CD4-positive, alpha-beta T cell (primary cell): ENCODE data around the gene CES5A. TPM values are rescaled to one million over a fixed set of nuclear protein-coding genes. Genes with fewer than 3 reads are reported as not detected.

Source experiments
- ATAC-seq: fragments of 200-7000 bp; cut with Tn5 transposase; one replicate; pipeline ENCODE4 v1.10.0; 2022; ENCODE audit warnings: mild to moderate bottlenecking; ENCODE audit not compliant: poor library complexity
- CTCF ChIA-PET: fragments of 350-600 bp; sonication (Branson Sonifier 250); formaldehyde crosslinking; loops from one replicate; lab custom pipeline; 2021; ENCODE audit warnings: antibody characterized with exemption, inconsistent platforms; lab: Charles Lee
- POLR2A ChIA-PET: fragments of 350-600 bp; sonication (Branson Sonifier 250); formaldehyde crosslinking; loops from one replicate; lab custom pipeline; 2021; ENCODE audit warnings: antibody characterized with exemption, inconsistent platforms; lab: Charles Lee
- DNase-seq, 14 experiments: peaks; one replicate each; pipeline ENCODE4 v3.0.0-alpha.2; 2013 to 2020; ENCODE audit warnings: mixed read lengths in 2 of 14
- H3K27ac ChIP-seq, 2 donors: one replicate each; pipeline versions ENCODE4 v1.5.1 to v1.7.0; 2013; ENCODE audit warnings: low read length in 2 of 2, low read depth in 1 of 2, mild to moderate bottlenecking in 1 of 2
- H3K27me3 ChIP-seq, 2 experiments: 1 replicate in 1 of 2; 2 replicates in 1 of 2; pipeline versions ENCODE4 v1.6.1 to v1.7.0; 2013; ENCODE audit warnings: low read length in 2 of 2, control low read depth in 1 of 2, mild to moderate bottlenecking in 1 of 2, moderate library complexity in 1 of 2; ENCODE audit not compliant: insufficient read depth in 2 of 2, control insufficient read depth in 1 of 2
- H3K36me3 ChIP-seq: one replicate; pipeline ENCODE4 v1.6.1; 2013; ENCODE audit warnings: low read length, control low read depth; ENCODE audit not compliant: insufficient read depth
- H3K4me1 ChIP-seq: one replicate; pipeline ENCODE4 v1.6.1; 2013; ENCODE audit warnings: low read length, control low read depth; ENCODE audit not compliant: insufficient read depth
- H3K4me3 ChIP-seq: one replicate; pipeline ENCODE4 v1.5.1; 2013; ENCODE audit warnings: mild to moderate bottlenecking, low read length, moderate library complexity
- H3K9me3 ChIP-seq, 2 experiments: 1 replicate in 1 of 2; 2 replicates in 1 of 2; pipeline versions ENCODE4 v1.6.1 to v1.7.0; 2013; ENCODE audit warnings: low read length in 2 of 2, mild to moderate bottlenecking in 2 of 2, control low read depth in 1 of 2, moderate library complexity in 1 of 2; ENCODE audit not compliant: control insufficient read depth in 1 of 2, insufficient read depth in 1 of 2
- H3K27ac Mint-ChIP-seq: one replicate; pipeline ENCODE4 v1.8.0; 2020; ENCODE audit warnings: mixed read lengths
- H3K27me3 Mint-ChIP-seq: one replicate; pipeline ENCODE4 v1.8.0; 2021; ENCODE audit warnings: mixed read lengths
- H3K36me3 Mint-ChIP-seq: one replicate; pipeline ENCODE4 v1.8.0; 2021; ENCODE audit warnings: low read depth, mixed read lengths
- H3K4me1 Mint-ChIP-seq: one replicate; pipeline ENCODE4 v1.8.0; 2021; ENCODE audit warnings: low read depth, mixed read lengths
- H3K4me3 Mint-ChIP-seq: one replicate; pipeline ENCODE4 v1.8.0; 2020; ENCODE audit warnings: mild to moderate bottlenecking, mixed read lengths
- H3K9me3 Mint-ChIP-seq: one replicate; pipeline ENCODE4 v1.8.0; 2020; ENCODE audit warnings: mixed read lengths
- intact Hi-C, 2 experiments: fragments of 100-400 bp; cut with DNase I in 1 of 2; cut with micrococcal nuclease in 1 of 2; formaldehyde crosslinking; loops; one replicate each; pipeline versions ENCODE4 v1.15.1 to v1.9.0; 2023 to 2025; cut with DNase I, micrococcal nuclease
- total RNA-seq, 174 experiments: library from RNA in 2 of 174; stranded (reverse) in 2 of 174; gene quantifications; one replicate each; pipeline ENCODE4 v1.2.3 and lab custom pipeline; 2021 to 2026
- TF ChIP-seq, protein P1 (sequence below): fragments of 200-600 bp; IDR thresholded peaks from one replicate; pipeline ENCODE4 v1.8.0; 2022; ENCODE audit warnings: antibody characterized with exemption, mild to moderate bottlenecking

Gene CES5A
- total RNA-seq, 2 experiments from 2014 or later = not detected

DNA sequence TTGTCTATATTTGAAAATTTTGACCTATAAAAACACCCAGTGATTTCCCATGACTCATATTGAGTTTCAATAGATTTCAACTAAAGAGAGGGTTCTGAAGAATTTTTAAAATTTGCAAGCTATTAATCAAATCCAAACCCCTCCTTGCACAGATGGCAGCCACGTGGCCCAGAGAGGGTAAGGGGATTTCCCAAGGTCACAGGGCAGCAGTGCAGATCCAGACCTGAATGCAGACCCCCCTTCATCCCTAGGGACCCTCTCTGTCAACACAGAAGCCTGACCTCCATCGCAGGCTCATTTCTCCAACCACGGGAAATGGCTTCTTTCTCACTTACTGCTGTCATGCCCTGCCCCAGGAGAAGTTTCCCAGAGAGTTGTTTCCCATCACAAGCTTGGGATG is 24.7 kb upstream of the CES5A start:
- no peak for DNase-seq
- ATAC-seq = no peak
- Histone ChIP-seq H3K4me1 (no peaks in the 10 kb centered on the region), H3K4me3 (no peak overlapping the region), H3K36me3 (no peaks in the 10 kb centered on the region), H3K27me3 (peaks cover 0 to 5% of the 10 kb centered on the region in 2 experiments), H3K9me3 (peaks cover 3 to 16% of the 10 kb centered on the region in 2 experiments), H3K27ac (no peak overlapping the region)
- H3K27ac Mint-ChIP-seq = no peak overlapping the region
- H3K4me3 Mint-ChIP-seq = no peak overlapping the region
- TF ChIP-seq, protein P1, sequence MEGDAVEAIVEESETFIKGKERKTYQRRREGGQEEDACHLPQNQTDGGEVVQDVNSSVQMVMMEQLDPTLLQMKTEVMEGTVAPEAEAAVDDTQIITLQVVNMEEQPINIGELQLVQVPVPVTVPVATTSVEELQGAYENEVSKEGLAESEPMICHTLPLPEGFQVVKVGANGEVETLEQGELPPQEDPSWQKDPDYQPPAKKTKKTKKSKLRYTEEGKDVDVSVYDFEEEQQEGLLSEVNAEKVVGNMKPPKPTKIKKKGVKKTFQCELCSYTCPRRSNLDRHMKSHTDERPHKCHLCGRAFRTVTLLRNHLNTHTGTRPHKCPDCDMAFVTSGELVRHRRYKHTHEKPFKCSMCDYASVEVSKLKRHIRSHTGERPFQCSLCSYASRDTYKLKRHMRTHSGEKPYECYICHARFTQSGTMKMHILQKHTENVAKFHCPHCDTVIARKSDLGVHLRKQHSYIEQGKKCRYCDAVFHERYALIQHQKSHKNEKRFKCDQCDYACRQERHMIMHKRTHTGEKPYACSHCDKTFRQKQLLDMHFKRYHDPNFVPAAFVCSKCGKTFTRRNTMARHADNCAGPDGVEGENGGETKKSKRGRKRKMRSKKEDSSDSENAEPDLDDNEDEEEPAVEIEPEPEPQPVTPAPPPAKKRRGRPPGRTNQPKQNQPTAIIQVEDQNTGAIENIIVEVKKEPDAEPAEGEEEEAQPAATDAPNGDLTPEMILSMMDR = no peak
- peaks cover 10% of the 10 kb centered on the region for H3K27me3 Mint-ChIP-seq
- no peaks in the 10 kb centered on the region for H3K36me3 Mint-ChIP-seq
- ChIA-PET CTCF (no interaction called here), POLR2A (no interaction called here)
- no peaks in the 10 kb centered on the region for H3K4me1 Mint-ChIP-seq
- peaks cover 17% of the 10 kb centered on the region for H3K9me3 Mint-ChIP-seq
- intact Hi-C loops = no loop called here

DNA sequence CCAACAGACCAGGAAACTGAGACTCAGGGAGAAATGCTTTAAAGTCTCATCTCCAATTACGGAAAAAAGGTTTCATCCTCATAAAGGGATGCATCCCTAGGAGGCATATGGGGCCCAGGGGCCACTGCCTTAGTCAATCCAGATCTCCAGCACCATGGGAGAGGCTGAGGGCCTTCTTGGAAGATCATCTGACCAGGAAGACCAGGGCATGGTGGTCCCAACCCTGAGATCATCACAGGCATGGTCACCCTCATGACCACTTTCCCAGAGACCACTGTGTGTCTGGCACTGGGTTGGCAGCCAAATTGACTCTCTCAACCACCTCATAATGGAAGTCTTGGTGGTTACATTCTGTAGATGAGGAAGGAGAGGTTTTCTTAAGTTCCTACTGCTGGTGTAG is 23.4 kb upstream of the CES5A start:
- Histone ChIP-seq H3K27me3 (no peaks in the 10 kb centered on the region), H3K36me3 (no peaks in the 10 kb centered on the region), H3K4me3 (no peak overlapping the region), H3K9me3 (peaks cover 7 to 12% of the 10 kb centered on the region in 2 experiments), H3K27ac (no peak overlapping the region), H3K4me1 (no peaks in the 10 kb centered on the region)
- Mint-ChIP-seq H3K36me3 (no peaks in the 10 kb centered on the region), H3K4me3 (no peak overlapping the region), H3K27me3 (peaks cover 10% of the 10 kb centered on the region), H3K9me3 (peaks cover 13% of the 10 kb centered on the region), H3K27ac (no peak overlapping the region), H3K4me1 (no peaks in the 10 kb centered on the region)
- TF ChIP-seq, protein P1 = no peak
- intact Hi-C loops = no loop called here
- DNase-seq (no peak), ATAC-seq (no peak)
- ChIA-PET POLR2A (interaction anchor here (0.7 kb wide), 1 partner anchor 327 kb away, joined by 3 read pairs; no protein-coding TSS in a partner anchor), CTCF (no interaction called here)

GRCh38 chr16:55892821-55893220 is 17.6 kb upstream of the CES5A start:
- POLR2A ChIA-PET = no interaction called here
- Mint-ChIP-seq H3K27me3 (peaks cover 4% of the 10 kb centered on the region), H3K9me3 (peaks cover 20% of the 10 kb centered on the region), H3K4me3 (no peak overlapping the region), H3K27ac (no peak overlapping the region), H3K36me3 (no peaks in the 10 kb centered on the region), H3K4me1 (no peaks in the 10 kb centered on the region)
- no peaks in the 10 kb centered on the region for H3K4me1 ChIP-seq
- H3K9me3 ChIP-seq = peaks cover 7 to 24% of the 10 kb centered on the region in 2 experiments
- no peaks in the 10 kb centered on the region for H3K36me3 ChIP-seq
- no peak for DNase-seq
- intact Hi-C loops = no loop called here
- TF ChIP-seq, protein P1 = no peak
- ATAC-seq = no peak
- CTCF ChIA-PET = no interaction called here
- H3K27me3 ChIP-seq = no peaks in the 10 kb centered on the region
- H3K4me3 ChIP-seq = no peak overlapping the region
- no peak overlapping the region for H3K27ac ChIP-seq
